ENCODE measurements around the gene DZANK1.
"Not testable (repeated sequence)": the region's sequence is repeated elsewhere in the genome, so short reads cannot be mapped to it uniquely, and the experiment has no call there.

DZANK1 gene

DNA sequence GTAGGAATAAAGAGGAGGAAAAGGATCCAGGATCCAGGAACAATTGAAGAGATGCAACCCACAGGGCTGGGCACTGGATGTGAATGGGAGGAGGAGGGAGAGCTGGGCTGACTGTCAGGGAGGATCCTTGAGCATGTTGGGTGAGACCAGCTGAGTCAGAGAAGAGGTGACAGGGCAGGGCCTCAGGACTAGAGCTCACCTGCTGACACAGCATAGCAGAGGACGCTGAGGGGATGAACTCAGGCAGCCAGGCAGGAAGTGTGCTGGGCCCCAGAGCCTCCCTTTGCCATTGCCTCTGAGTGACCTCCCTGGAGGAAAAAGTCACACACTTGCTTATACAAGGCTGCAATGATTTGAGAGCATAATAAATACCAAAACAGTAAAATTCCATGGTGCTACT, 106.2 kb downstream of the DZANK1 start:
- DNase-seq (ENCODE audit: extremely low read depth, low read depth) = no peak
- TF ChIP-seq, protein P1, sequence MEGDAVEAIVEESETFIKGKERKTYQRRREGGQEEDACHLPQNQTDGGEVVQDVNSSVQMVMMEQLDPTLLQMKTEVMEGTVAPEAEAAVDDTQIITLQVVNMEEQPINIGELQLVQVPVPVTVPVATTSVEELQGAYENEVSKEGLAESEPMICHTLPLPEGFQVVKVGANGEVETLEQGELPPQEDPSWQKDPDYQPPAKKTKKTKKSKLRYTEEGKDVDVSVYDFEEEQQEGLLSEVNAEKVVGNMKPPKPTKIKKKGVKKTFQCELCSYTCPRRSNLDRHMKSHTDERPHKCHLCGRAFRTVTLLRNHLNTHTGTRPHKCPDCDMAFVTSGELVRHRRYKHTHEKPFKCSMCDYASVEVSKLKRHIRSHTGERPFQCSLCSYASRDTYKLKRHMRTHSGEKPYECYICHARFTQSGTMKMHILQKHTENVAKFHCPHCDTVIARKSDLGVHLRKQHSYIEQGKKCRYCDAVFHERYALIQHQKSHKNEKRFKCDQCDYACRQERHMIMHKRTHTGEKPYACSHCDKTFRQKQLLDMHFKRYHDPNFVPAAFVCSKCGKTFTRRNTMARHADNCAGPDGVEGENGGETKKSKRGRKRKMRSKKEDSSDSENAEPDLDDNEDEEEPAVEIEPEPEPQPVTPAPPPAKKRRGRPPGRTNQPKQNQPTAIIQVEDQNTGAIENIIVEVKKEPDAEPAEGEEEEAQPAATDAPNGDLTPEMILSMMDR (IDR thresholded peaks at IDR 0.05; ENCODE audit: low read depth, low read length) = no peak

DNA sequence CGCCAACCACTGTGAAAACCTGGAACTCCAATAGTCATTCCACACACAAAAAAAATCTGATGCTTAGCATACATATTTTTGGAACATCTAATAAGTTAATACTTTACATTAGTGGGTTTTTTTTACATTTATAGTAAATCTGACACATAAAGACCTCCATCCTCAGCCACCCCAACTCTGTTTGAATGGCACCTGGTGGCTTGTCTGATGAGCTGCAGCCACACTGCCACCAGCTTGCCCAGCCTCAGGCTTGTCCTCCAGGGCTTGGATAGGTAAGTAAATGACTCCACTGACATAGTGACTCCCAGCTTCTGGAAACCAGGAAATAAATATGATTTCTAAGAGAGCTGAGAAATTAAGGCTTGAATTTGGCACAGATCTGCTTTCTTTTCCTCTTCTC, 107.0 kb downstream of the DZANK1 start:
- TF ChIP-seq, protein P1 (IDR thresholded peaks at IDR 0.05; ENCODE audit: low read depth, low read length) = no peak
- no peak for DNase-seq (ENCODE audit: extremely low read depth, low read depth)

DNA sequence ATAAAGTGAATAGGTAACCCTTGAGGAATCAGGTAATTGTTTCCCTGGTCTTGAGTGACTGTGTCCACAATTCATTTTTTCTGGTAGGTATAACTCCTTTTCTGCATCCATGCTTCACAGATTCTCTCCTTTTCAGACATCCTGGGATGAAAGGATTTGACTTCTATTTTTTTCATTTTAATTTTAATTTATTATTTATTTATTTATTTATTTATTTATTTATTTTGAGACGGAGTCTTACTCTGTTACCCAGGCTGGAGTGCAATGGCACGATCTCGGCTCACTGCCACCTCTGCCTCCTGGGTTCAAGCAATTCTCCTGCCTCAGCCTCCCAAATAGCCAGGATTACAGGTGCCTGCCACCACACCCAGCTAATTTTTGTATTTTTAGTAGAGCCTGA, 117.1 kb downstream of the DZANK1 start:
- not testable (repeated sequence) for DNase-seq (ENCODE audit: extremely low read depth, low read depth)

Measured in AG09319 (cell line).